Ovary (tissue), 9 donors: ENCODE data around the gene C1orf21. TPM values are rescaled to one million over a fixed set of nuclear protein-coding genes. Genes with fewer than 3 reads are reported as not detected.
A peak's percentile ranks its signal among the peaks of the same experiment; 100 is the strongest.

Source experiments
- DNase-seq, 5 donors: peaks; one replicate each; pipeline ENCODE4 v3.0.0-alpha.2; 2019 to 2020
- H3K27ac ChIP-seq, 2 donors: fragments of 200-600 bp; one replicate each; pipeline versions ENCODE4 v1.5.1 to v1.8.0; 2019 to 2022
- H3K27me3 ChIP-seq: fragments of 200-600 bp; one replicate; pipeline ENCODE4 v1.8.0; 2022
- H3K36me3 ChIP-seq: fragments of 200-600 bp; sonication (generic); one replicate; pipeline ENCODE4 v1.5.1; 2019
- H3K4me1 ChIP-seq: one replicate; pipeline ENCODE4 v1.8.1; 2013; ENCODE audit warnings: mild to moderate bottlenecking, moderate library complexity; ENCODE audit not compliant: insufficient read depth
- H3K4me3 ChIP-seq: fragments of 200-600 bp; sonication (generic); one replicate; pipeline ENCODE4 v1.5.1; 2017
- H3K9me3 ChIP-seq, 2 donors: fragments of 200-600 bp in 1 of 2; sonication (generic) in 1 of 2; one replicate each; pipeline versions ENCODE4 v1.5.1 to v1.8.1; 2013 to 2019; ENCODE audit warnings: mild to moderate bottlenecking in 1 of 2, moderate library complexity in 1 of 2
- CTCF ChIP-seq, 3 donors: fragments of 450-650 bp in 2 of 3; fragments of 200-600 bp in 1 of 3; IDR thresholded peaks; one replicate each; pipeline versions ENCODE4 v1.5.1 to v1.8.0; 2016 to 2022; ENCODE audit warnings: antibody characterized with exemption in 3 of 3, mild to moderate bottlenecking in 1 of 3
- EP300 ChIP-seq: sonication (generic); formaldehyde crosslinking; IDR thresholded peaks from one replicate; pipeline ENCODE4 v1.6.1; 2017; ENCODE audit warnings: antibody characterized with exemption
- POLR2A ChIP-seq: fragments of 450-650 bp; IDR thresholded peaks from one replicate; pipeline ENCODE4 v1.6.1; 2017; ENCODE audit warnings: antibody characterized with exemption, mild to moderate bottlenecking, moderate library complexity
- WGBS, 3 donors: extraction: QIAGEN DNeasy Blood & Tissue Kit in 1 of 3; methylation state at CpG; one replicate each; pipeline versions ENCODE4 v1.1.5 to v1.1.7; 2013 to 2017; 5-methylcytosine and 5-hydroxymethylcytosine counted together
- intact Hi-C, 4 donors: fragments of 100-400 bp; cut with DNase I; formaldehyde crosslinking; loops; one replicate each; pipeline versions ENCODE4 v1.11.0 to v1.15.1; 2022 to 2023
- polyA plus RNA-seq, 2 donors: library from polyadenylated mRNA; stranded (reverse); fragments of 200-250 nt in 1 of 2; fragments of 350-450 nt in 1 of 2; fragmentation: Illumina TruSeq in 1 of 2; extraction: RNeasy Lipid Tissue Mini Kit (QIAGEN cat#74804) in 1 of 2; gene quantifications; one replicate each; pipeline ENCODE4 v1.2.3, GENCODE V29; 2013 to 2014
- total RNA-seq, 7 donors: library from RNA; depleted of rRNA in 2 of 7; stranded (reverse); fragments of >200 nt in 2 of 7; fragmentation: NEBNext Ultra II Directional in 3 of 7; extraction: Animal tissue kit (Norgen Biotek cat#: 25700) in 3 of 7; gene quantifications; one replicate each; pipeline versions ENCODE4 v1.1.0 to v1.2.4, GENCODE V29; 2016 to 2023
- donor health status: DM: no; HTN: no; CAD: no; lungs with moderate emphysema.
- donor health status: DM: no; HTN: no; CAD: no.
- donor health status: Bipolar disorder and iron deficiency.
- donor health status: DM: yes; HTN: yes; CAD: no.
- donor health status: DM: no; HTN: no; CAD: no.
- donor health status: DM: yes; HTN: yes; CAD: no.

C1orf21 gene
- total and polyA plus RNA-seq, 9 donors = 22.9 to 108 (median 59.4) TPM

GRCh38 chr1:184629266-184629665, 242.4 kb downstream of the C1orf21 start:
- 94 to 99% (median 94%) methylated on average over 4 of the region's 4 CpGs for WGBS, 3 donors
- no peak for DNase-seq
- Histone ChIP-seq H3K36me3 (no peaks in the 10 kb centered on the region), H3K4me3 (no peak overlapping the region), H3K27ac (peak overlapping the region in 1 of 2 donors; percentile 46), H3K9me3 (no peaks in the 10 kb centered on the region), H3K27me3 (no peaks in the 10 kb centered on the region), H3K4me1 (peaks cover 7% of the 10 kb centered on the region)
- TF ChIP-seq EP300 (no peak), POLR2A (no peak), CTCF (IDR thresholded peaks at IDR 0.05) (no peak)
- intact Hi-C loops = loop anchor here in 1 of 4 donors (10.0 kb wide), 1 partner anchor 144 kb away; no protein-coding TSS in a partner anchor

GRCh38 chr1:184630679-184631060, 243.8 kb downstream of the C1orf21 start:
- Histone ChIP-seq H3K4me3 (no peak overlapping the region), H3K27me3 (no peaks in the 10 kb centered on the region), H3K27ac (peak overlapping the region; percentile 40 to 46), H3K9me3 (no peaks in the 10 kb centered on the region), H3K36me3 (no peaks in the 10 kb centered on the region), H3K4me1 (peaks cover 7% of the 10 kb centered on the region)
- TF ChIP-seq CTCF (IDR thresholded peaks at IDR 0.05) (no peak), EP300 (no peak)
- intact Hi-C loops = no loop called here
- no peak for DNase-seq
- 62 to 77% (median 68%) methylated on average over 5 of the region's 5 CpGs for WGBS, 3 donors

- DNase-seq = no peak
- no peak overlapping the region for H3K27ac ChIP-seq
- WGBS, 3 donors = 82 to 90% (median 87%) methylated on average over 8 of the region's 8 CpGs
- intact Hi-C loops = no loop called here
- H3K36me3 ChIP-seq = no peaks in the 10 kb centered on the region
- peaks cover 5% of the 10 kb centered on the region for H3K4me1 ChIP-seq
- TF ChIP-seq EP300 (no peak), POLR2A (no peak), CTCF (IDR thresholded peaks at IDR 0.05) (no peak)
- no peaks in the 10 kb centered on the region for H3K9me3 ChIP-seq
- H3K4me3 ChIP-seq = no peak overlapping the region
- no peaks in the 10 kb centered on the region for H3K27me3 ChIP-seq
Observed at GRCh38 chr1:184632415-184633175, 245.8 kb downstream of the C1orf21 start.

GRCh38 chr1:184633785-184634184, 247.0 kb downstream of the C1orf21 start:
- DNase-seq = no peak
- intact Hi-C loops = no loop called here
- 86 to 95% (median 89%) methylated on average over 4 of the region's 4 CpGs for WGBS, 3 donors
- Histone ChIP-seq H3K27me3 (no peaks in the 10 kb centered on the region), H3K27ac (no peak overlapping the region), H3K9me3 (no peaks in the 10 kb centered on the region), H3K4me3 (no peak overlapping the region), H3K36me3 (no peaks in the 10 kb centered on the region), H3K4me1 (peaks cover 5% of the 10 kb centered on the region)
- no peak for TF ChIP-seq CTCF (IDR thresholded peaks at IDR 0.05)
- TF ChIP-seq EP300 = no peak
- no peak for TF ChIP-seq POLR2A
